LNCaP clone FGC (cell line): ENCODE measurements around the gene HMX2.

Experiments used
- DNase-seq: peaks from one replicate; pipeline ENCODE4 v3.0.0-alpha.2; 2011; ENCODE audit warnings: low read depth
- H3K4me3 ChIP-seq: 2 replicates; pipeline ENCODE4 v1.5.1; 2011; ENCODE audit warnings: mild to moderate bottlenecking, low read depth, low read length, control low read depth
- CTCF ChIP-seq: IDR thresholded peaks from 2 replicates; pipeline ENCODE4 v1.5.1; 2012; ENCODE audit warnings: mild to moderate bottlenecking; ENCODE audit not compliant: control insufficient read depth, insufficient read depth; ENCODE audit errors: extremely low read depth

Gene HMX2

DNA sequence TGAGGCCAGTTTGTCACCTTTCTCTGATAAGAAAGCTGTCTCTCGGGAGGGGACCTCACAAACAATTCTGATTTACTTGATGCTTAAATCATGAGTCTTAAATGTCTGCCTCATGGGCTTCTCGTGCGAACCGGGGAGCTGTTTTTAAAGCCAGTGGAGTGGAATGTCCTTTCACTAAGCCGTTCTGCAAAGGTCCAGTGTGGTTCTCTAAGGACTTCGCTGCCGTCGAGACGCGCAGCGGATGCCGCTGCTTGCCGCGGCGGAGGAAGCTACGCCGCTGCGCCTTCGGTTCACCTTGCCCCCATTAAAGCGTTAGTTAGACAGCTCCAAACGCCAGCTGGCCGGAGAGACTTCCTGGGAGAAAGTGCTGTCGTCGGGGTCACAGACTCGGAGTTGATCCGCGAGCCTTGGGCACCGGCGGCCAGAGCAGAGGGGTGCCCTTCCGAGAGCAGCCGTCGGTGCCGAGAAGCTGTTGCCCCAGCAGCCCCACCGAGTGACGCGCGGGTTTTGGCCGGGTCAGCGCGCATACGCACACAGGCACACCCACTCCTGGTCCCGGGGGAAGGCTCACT, 13.5 kb upstream of the HMX2 start:
- DNase-seq = no peak
- TF ChIP-seq CTCF = no peak
- H3K4me3 ChIP-seq = no peak overlapping the region

GRCh38 chr10:123134915-123135414, 13.0 kb upstream of the HMX2 start:
- TF ChIP-seq CTCF = no peak
- DNase-seq = no peak
- no peak overlapping the region for H3K4me3 ChIP-seq

DNA sequence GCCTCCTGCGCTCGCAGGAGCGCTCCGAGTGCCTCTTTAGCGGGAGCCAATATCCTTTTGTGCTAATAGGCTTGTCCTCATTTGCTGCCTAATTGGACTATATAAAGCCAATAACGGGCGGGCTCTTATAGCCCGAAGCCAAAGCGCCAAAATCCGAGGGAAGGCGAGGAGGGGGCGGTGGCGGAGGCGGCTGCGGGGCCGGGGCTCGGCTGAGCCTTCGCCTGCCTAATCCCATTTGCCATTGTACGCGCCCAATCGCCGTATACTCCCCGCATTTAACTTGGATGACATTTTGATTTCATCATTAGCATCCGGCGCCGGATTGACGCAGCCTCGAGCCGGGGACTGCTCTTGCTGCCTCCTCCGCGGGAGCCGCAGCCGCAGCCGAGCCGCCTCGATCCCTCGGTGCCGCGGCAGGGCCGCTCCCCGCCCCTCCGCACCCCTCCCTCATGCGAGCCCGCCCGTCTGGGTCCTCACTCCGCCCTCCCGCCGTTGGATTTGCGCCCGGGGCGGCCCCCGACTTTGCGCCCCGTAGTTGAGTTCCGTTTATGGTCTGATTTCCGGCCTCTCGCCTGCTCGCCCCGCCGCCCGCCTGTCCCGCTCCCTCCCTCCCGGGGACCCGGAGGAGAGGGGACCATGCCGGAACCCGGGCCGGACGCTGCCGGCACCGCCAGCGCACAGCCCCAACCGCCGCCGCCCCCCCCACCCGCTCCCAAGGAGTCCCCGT, 12.4 kb upstream of the HMX2 start, which contains the start of gene HMX3:
Gene HMX3 (plus strand): TSS at position 556 of the 727 bp plus-strand sequence. CDS start 81 bp downstream, at position 637.
- no peak for TF ChIP-seq CTCF
- no peak within 1 kb of the TSS for H3K4me3 ChIP-seq
- no peak for DNase-seq

DNA sequence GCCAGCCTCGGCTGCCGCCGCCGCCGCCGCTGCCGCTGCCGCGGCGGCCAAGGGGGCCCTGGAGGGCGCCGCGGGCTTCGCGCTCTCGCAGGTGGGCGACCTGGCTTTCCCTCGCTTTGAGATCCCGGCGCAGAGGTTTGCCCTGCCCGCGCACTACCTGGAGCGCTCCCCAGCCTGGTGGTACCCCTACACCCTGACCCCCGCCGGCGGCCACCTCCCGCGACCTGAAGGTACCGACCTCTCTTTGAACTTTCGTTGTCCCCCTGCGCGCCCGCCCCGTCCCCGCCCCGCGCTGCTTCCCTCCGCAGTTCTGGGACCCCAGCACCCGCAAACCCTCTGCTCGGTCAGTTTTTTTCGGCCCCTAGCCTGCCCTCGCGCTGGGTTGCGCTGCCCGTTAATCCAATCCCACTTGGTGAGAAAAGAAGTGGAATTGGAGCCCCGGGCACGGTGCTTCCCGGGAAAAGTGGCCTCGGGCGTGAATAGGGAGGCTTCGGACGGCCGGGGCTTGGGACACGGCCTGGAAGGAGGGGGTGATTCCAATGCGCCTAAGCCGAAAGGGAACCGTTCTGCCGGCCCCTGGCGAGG, 11.6 kb upstream of the HMX2 start:
- no peak for TF ChIP-seq CTCF
- DNase-seq = no peak
- no peak overlapping the region for H3K4me3 ChIP-seq

- DNase-seq = no peak
- no peak overlapping the region for H3K4me3 ChIP-seq
- TF ChIP-seq CTCF = no peak
These were observed 10.9 kb upstream of the HMX2 start for GRCh38 chr10:123136806-123137642.

DNA sequence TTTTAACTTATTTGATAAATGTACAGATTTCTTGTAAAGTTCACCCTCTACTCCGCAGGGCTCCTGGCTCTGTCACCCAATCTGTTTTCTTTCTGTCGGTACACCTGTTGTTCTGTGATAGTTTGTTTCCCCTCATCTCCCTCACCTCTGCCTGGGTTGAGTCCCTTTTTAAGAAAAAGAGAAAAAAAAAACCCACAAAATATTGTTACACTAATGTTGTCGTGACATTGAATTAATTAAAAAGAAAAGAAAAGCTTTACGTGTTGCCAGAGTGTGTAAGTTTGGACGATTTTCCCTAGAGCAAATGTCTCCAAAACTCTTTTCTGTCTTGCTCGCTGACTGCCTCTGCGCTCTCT, 8.8 kb upstream of the HMX2 start:
- no peak for TF ChIP-seq CTCF
- no peak for DNase-seq
- no peak overlapping the region for H3K4me3 ChIP-seq
